Measurements from ENCODE around the gene KRT82. TPM values are rescaled to one million over a fixed set of nuclear protein-coding genes. Genes with fewer than 3 reads are reported as not detected.
"Not testable (repeated sequence)": the region's sequence is repeated elsewhere in the genome, so short reads cannot be mapped to it uniquely, and the experiment has no call there.

Gene KRT82
- total RNA-seq, 1 donor, result not detected

GRCh38 chr12:52413782-52414345, 7.7 kb upstream of the KRT82 start:
- DNase-seq (ENCODE audit: low read depth in 2 of 3, low spot score in 2 of 3), result no peak

- DNase-seq (ENCODE audit: low read depth in 2 of 3, low spot score in 2 of 3), result no peak
Observed at GRCh38 chr12:52413202-52413601, 7.1 kb upstream of the KRT82 start.

GRCh38 chr12:52411815-52412214, 5.7 kb upstream of the KRT82 start:
- DNase-seq (ENCODE audit: low read depth in 2 of 3, low spot score in 2 of 3), result no peak

- not testable (repeated sequence) for DNase-seq (ENCODE audit: low read depth in 2 of 3, low spot score in 2 of 3)
Observed at GRCh38 chr12:52410589-52411248, 4.6 kb upstream of the KRT82 start.

- DNase-seq (ENCODE audit: low read depth in 2 of 3, low spot score in 2 of 3), result no peak
Observed at GRCh38 chr12:52407918-52408317, 1.8 kb upstream of the KRT82 start.

- no peak for DNase-seq (ENCODE audit: low read depth in 2 of 3, low spot score in 2 of 3)
Observed at GRCh38 chr12:52404951-52405350, 1.2 kb downstream of the KRT82 start.

- DNase-seq (ENCODE audit: low read depth in 2 of 3, low spot score in 2 of 3), result no peak
Observed at GRCh38 chr12:52403561-52403960, 2.6 kb downstream of the KRT82 start.

GRCh38 chr12:52402873-52403540, 3.1 kb downstream of the KRT82 start:
- DNase-seq (ENCODE audit: low read depth in 2 of 3, low spot score in 2 of 3), result no peak

GRCh38 chr12:52402377-52402776, 3.8 kb downstream of the KRT82 start:
- DNase-seq (ENCODE audit: low read depth in 2 of 3, low spot score in 2 of 3), result no peak

GRCh38 chr12:52401926-52402325, 4.2 kb downstream of the KRT82 start:
- no peak for DNase-seq (ENCODE audit: low read depth in 2 of 3, low spot score in 2 of 3)

GRCh38 chr12:52401526-52401925, 4.6 kb downstream of the KRT82 start:
- DNase-seq (ENCODE audit: low read depth in 2 of 3, low spot score in 2 of 3), result no peak

- DNase-seq (ENCODE audit: low read depth in 2 of 3, low spot score in 2 of 3), result no peak
Observed at GRCh38 chr12:52400906-52401305, 5.2 kb downstream of the KRT82 start.

- DNase-seq (ENCODE audit: low read depth in 2 of 3, low spot score in 2 of 3), result no peak
Observed at GRCh38 chr12:52399756-52400155, 6.4 kb downstream of the KRT82 start.

- no peak for DNase-seq (ENCODE audit: low read depth in 2 of 3, low spot score in 2 of 3)
Observed at GRCh38 chr12:52398176-52398575, 8.0 kb downstream of the KRT82 start.

- no peak for DNase-seq (ENCODE audit: low read depth in 2 of 3, low spot score in 2 of 3)
Observed at GRCh38 chr12:52396656-52397055, 9.5 kb downstream of the KRT82 start.

GRCh38 chr12:52395761-52396434, 10.2 kb downstream of the KRT82 start:
- DNase-seq (ENCODE audit: low read depth in 2 of 3, low spot score in 2 of 3), result no peak

- DNase-seq (ENCODE audit: low read depth in 2 of 3, low spot score in 2 of 3), result no peak
Observed at GRCh38 chr12:52394836-52395405, 11.2 kb downstream of the KRT82 start.

GRCh38 chr12:52392465-52393007, 13.6 kb downstream of the KRT82 start:
- no peak for DNase-seq (ENCODE audit: low read depth in 2 of 3, low spot score in 2 of 3)

- no peak for DNase-seq (ENCODE audit: low read depth in 2 of 3, low spot score in 2 of 3)
Observed at GRCh38 chr12:52391618-52392002, 14.5 kb downstream of the KRT82 start.

GRCh38 chr12:52390739-52391617, 15.2 kb downstream of the KRT82 start:
- peak in 1 of 3 donors; percentile 26 for DNase-seq (ENCODE audit: low read depth in 2 of 3, low spot score in 2 of 3)

Measured in hematopoietic multipotent progenitor cell (in vitro differentiated cells).